NCI-H526 treated with DMSO at 0.1 percent for 48 hours (cell line): ENCODE data around the gene CDH26.

Experiments used
- DNase-seq: peaks from one replicate; lab custom pipeline; 2025; lab: John Stamatoyannopoulos, UW

Gene CDH26

DNA sequence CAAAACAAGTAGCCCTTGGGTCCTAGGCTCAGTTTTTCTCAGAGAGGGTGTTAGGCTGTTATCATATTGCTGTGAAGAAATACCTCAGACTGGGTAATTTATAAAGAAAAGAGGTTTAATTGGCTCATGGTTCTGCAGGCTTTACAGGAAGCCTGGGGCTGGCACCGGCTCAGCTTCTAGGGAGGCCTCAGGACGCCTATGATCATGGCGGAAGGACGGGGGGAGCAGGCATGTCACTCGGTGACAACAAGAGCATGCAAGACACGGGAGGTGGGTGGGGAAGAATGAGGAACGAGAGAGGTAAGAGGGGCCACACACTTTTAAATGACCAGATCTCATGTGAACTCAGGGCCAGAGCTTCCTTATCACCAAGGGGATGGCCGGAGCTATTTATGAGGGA is 26.9 kb downstream of the CDH26 start:
- DNase-seq: no peak

- DNase-seq: no peak
Observed at GRCh38 chr20:59985864-59986263, 27.6 kb downstream of the CDH26 start.

GRCh38 chr20:59987135-59987534 is 28.9 kb downstream of the CDH26 start:
- DNase-seq: no peak

DNA sequence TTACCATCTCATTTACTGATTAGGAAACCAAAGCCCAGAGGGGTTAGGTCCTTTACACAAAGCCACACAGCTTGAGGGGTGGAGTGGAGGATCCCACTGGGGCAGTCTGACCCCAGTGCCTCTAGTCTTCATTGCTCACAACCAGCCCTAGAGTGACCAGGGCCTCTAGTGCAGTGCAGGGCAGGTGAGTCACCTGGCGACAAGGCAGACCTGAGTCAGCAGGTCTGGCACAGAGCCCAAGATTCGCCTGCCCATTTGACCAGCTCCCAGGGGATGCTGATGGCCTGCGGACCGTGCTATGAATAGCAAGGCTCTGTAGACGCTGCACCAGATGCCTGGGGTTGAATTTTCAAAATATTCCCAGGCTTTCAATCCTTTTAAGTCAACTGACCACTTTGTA is 29.9 kb downstream of the CDH26 start:
- no peak for DNase-seq

DNA sequence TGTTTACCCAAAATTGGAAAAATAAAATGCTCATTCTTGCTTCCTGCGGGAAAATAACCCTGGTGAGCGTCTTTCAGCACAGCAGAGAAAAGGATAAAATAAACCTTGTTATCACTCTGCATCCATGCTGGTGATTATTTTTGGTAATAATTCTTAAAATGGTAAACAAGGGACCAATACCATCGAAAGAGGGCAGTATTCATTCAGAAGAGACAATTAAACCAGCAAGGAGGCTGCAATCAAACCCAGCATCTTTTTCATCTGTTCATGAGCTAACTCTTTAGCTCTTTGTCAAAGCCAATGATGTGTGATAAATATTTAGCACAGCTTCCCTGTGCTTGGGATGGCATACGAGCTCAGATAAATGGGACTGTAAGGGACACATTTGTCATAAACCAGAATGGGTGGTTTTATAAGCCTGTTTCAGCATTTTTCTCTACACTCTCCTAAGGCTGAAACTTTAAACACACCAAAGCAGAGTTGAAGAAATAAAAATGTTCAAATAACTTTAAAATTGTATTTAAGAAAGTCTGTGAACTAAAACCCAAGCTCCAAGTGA is 34.4 kb downstream of the CDH26 start:
- peak; percentile 21 for DNase-seq

DNA sequence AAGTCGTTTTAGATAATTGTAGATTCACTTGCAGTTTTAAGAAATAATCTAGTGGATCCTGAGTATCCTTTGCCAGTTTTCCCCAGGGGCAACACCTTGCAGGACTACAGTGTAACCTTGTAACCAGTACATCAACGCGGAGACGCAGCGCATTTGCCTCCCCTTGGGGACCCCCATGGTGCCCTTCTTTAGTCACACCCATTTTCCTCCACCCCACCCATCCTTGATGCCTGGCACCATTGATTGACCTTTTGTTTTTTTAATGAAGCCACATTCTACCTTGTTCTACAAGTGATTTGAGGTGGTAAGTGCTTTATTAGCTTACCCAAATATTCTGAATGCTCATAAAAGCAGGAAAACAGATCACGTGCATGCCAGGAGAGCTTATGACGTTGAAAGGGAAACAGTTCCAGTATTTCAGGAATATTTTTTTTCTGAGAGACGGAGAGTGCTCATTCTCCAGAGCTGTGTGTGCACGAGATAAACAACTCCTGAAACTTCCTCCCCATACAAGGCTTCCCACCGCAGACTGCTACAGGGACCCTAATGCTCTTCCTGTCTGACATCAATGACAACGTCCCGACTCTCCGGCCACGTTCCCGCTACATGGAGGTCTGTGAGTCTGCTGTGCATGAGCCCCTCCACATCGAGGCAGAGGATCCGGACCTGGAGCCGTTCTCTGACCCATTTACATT is 35.7 kb downstream of the CDH26 start:
- no peak for DNase-seq

GRCh38 chr20:59994697-59995122 is 36.5 kb downstream of the CDH26 start:
- peak; percentile 8 for DNase-seq

DNA sequence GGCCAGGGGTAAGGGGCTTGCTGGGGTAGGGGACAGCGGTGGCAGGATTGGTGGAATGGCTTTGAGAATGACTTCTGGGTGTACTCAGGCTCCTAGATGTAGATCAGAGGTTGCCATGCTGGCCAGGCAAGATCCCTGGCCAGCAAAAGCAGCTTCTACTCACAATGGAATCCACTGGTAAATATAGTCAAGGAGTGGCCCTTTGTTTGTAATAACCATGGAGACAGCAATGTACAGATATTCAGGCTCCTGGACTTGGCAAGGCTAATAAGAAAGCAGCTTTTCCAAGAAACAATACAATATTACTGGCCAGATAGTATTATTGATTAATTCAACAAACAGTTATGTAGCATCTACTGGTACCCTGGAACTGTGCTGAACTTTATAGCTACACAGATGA is 37.9 kb downstream of the CDH26 start:
- DNase-seq: no peak

- DNase-seq: no peak
Observed at GRCh38 chr20:59997896-59998295, 39.7 kb downstream of the CDH26 start.

DNA sequence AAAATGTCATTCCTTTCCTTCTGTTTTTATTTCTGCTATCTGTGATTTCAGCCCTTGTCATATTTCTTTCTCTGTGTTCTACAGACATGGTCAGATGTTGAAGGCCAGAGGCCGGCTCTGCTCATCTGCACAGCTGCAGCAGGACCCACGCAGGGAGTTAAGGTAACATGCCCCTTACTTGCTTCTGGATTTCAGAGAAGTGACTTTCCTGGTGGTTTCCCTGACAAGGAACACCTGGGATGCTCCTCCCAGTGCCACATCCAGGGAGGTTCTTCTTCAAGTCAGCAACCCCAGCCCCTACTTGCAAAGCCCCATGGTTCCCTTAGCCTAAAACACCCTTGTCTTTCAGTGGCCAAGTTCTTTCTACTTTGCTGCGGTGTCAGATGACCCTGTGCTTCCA is 41.3 kb downstream of the CDH26 start:
- no peak for DNase-seq

- peak; percentile 7 for DNase-seq
Observed at GRCh38 chr20:60000271-60001042, 42.2 kb downstream of the CDH26 start.

- no peak for DNase-seq
Observed at GRCh38 chr20:60001108-60001507, 42.9 kb downstream of the CDH26 start.

GRCh38 chr20:60003776-60004175 is 45.6 kb downstream of the CDH26 start:
- no peak for DNase-seq

DNA sequence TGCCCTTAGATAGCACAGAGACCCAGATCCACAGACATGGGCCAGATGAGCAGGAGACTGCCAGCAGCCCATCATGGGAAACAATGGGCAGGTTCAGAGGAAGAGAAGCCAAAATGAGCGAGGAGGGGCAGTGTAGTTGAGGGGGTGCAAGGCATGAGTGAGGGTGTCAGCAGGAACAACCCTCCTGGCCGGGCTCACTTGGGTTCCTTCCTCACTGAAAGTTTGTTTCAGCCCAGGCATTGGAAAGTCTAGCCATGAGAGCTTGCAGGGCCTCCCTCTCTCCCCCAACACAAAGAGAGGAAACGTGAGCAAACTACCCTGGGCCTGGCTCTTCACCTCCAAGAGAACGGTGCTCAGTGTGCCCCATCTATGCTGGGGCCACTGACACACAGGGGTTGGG is 48.0 kb downstream of the CDH26 start:
- no peak for DNase-seq

DNA sequence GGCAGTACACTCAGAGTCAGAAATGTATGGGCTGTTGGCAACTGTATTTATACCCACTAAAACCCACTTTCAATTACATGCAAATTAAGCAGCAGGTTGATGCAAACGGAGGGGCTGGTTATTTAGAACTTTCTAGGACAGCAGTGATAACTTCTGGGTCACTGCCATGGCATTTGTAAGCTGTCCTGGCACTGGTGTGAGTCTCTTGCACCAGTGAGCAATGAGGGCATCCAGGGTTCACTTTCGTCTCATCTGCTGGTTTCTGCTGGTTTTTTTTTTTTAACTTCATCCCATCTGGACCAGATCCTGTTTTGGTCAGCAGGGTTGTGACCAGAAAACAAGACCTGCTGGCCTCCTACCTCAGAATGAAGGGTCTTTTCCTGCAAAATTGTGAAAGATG is 49.2 kb downstream of the CDH26 start:
- no peak for DNase-seq

GRCh38 chr20:60008130-60008808 is 50.0 kb downstream of the CDH26 start:
- DNase-seq: no peak

GRCh38 chr20:60009318-60009717 is 51.1 kb downstream of the CDH26 start:
- no peak for DNase-seq

DNA sequence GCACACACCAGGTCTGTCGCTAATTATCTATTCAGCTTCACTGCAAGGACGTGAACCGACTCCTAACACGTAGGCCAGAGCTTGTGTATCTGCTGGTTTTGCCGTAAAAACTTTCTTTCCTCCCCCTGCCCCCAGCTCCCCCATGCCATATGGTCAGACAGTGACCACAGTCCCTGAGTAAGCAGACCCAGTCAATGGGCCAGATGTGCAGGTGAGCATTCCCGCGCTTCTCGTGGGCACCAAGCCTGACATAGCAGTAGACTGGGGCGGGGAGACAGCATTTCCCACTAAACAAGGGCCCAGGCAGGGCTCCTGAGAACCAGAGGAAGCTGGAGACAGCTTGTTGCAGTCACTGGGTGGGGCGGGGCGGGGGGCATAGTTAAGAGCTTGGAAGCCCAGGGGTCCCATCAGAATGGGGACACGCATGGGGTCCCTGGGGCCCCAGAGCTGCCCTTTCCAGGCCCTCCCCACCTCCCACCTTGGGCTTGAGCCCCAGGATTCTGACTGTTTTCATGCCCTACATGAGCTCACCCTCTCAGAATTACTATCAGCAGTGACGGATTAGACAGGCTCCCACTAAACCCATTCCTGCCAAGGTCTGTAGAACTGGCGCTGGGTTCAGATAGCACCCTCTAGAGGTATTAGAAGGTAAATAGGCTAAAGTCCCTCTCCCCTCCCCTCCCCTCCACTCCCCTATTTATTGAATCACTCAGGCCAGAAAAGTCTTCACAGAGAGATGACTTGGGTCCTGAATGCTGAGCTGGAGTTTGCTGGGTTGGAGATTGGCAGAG is 51.8 kb downstream of the CDH26 start:
- DNase-seq: peak; percentile 7

GRCh38 chr20:60010689-60011458 is 52.7 kb downstream of the CDH26 start:
- DNase-seq: no peak

GRCh38 chr20:60011512-60012507 is 53.6 kb downstream of the CDH26 start:
- DNase-seq: no peak
